ENCODE results near the gene ANKFN1.
"Not testable (repeated sequence)": the region's sequence is repeated elsewhere in the genome, so short reads cannot be mapped to it uniquely, and the experiment has no call there.

The ANKFN1 gene

DNA sequence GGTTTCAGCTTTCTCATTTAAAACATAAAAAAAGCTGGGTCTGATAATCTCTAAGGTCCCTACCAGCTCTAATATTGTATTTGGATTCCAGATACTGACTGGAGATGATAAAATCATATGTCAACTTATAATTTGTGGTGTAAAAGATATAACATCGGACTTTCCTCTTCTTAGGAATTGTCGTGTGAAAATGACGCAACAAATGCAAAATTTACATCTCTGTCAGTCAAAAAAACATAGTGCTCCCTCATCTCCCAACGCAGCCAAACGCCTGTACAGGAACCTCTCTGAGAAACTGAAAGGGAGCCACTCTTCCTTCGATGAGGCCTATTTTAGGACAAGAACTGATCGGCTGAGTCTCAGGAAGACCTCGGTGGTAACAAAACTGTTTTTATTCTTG, 197.3 kb downstream of the ANKFN1 start:
- DNase-seq, result no peak

DNA sequence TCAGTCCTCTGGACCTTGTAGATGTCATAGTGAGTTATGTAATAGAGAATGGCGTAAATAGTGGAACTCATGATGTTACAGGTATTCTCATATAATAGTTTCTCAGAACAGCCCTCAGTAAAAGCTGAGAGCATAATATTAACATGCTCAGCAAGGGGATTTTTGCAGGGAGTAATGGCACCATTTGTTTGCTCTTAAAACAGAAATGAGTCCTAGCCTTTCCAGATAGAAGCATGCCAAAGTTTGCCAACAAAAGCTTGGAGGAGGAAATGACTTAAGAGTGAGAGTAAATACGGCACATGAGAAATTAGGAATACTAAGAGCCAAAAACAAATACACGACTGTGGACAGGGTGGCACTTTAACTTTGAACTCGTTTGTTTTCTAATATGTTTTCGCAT, 198.4 kb downstream of the ANKFN1 start:
- DNase-seq, result no peak

DNA sequence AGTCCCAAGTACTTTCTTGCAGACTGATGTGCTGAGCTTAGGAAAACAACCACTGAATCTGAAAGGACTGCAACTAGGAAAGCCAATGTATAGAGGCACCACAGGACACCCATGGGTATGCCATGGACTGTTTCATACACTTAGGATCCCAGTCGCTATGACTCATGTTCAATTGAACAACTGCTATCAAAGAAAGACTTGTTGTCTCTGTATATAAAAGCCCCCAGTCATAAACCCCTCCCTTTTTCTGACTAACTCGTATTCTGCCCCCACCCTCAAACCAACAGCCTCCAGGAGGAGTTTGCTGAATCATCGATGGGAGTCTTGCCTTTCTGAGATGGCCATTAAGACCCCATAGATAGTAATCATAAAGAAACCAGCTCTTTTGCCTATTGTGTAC, 205.4 kb downstream of the ANKFN1 start:
- no peak for DNase-seq

DNA sequence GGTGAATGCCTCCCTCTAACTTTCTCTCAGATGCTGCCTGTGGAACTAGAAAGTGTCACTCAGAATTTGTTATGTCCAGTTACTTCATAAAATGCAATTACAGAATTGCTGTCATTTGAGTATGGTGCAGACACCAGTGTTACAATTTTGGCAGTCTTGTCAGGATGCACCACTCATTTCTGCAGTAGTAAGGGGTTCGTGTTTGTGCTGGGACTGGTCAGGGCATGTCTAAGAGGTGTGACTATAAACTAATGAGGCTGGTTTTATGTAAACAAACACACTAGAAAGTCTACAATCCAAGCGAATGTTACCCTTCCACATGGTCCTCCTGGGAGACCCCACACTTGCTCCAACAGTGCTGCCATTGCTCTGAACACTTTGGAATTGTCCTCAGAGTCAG, 206.2 kb downstream of the ANKFN1 start:
- no peak for DNase-seq

DNA sequence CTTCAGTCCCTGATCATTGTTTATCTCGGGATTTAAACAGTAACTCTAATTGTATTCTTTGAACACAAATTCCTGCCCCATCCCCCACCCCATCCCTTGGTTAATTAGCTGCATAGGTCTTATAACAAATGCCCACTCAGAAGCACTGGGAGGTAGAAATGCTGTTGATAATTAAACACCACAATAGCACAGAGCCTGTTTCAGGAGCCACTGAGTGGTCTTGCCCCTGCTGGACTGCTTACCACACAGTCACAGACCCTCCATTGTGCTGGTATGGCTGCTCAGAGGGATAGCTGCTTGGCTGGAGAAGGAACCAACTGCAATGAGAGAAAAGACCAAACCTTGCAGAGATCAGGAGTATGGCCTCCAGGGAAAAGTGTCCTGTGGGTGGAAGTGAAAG, 214.1 kb downstream of the ANKFN1 start:
- no peak for DNase-seq

DNA sequence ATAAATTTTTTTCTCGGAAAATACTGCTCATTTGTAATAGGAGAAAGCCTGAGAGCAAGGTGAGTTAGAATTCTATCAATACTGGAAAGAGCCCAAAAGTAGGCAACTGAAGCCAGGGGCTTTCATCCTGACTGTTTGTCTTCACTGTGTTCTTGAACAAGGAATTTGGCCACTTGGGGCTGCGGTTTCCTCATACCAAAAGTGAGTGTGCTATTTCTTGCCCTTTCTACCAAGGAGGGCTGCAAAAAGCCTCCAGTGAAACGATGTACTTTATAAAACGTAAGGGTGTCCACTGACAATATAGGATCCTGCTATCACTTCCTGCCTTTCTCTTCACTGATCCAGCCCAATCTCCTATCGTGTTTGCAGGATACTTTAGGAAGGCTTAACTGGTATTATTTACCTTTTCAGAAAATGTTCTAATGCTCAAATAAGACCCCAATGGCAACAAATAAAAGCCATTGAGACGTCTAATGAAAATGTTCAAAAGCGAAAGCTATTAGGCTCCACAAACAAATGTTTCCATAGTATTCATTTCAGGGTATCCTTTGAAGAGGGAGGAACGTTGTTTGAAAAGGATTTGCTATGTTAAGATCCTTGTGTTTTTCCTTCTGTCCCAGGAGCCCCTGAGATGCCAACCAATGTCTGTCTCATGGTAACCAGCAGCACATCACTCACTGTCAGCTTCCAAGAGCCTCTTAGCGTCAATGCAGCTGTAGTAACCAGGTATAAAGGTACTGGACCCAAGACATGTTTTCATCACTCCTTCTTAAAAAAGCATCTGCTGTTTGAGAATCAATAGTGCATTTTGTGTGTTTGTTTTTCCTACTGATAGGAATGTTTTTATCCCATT, 220.9 kb downstream of the ANKFN1 start:
- no peak for DNase-seq

DNA sequence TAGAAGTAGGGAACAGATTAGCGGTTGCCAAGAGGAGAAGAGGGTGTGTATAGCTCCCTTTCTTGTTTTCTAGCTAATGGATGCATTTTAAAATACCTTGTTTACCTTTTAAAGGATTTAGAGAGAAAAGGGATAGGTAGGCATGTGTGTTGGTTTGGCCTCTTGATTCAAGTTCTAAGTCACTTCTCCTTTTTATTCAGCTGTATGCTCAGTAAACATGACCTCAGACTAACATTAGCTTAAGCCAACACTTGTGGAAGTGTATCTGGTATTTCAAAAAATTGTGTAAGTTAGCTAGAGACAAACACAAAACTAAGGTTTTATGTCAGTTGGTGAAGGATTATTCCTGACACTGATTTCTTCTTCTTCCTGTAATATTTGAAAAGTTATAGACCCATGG, 236.1 kb downstream of the ANKFN1 start:
- DNase-seq, result no peak

DNA sequence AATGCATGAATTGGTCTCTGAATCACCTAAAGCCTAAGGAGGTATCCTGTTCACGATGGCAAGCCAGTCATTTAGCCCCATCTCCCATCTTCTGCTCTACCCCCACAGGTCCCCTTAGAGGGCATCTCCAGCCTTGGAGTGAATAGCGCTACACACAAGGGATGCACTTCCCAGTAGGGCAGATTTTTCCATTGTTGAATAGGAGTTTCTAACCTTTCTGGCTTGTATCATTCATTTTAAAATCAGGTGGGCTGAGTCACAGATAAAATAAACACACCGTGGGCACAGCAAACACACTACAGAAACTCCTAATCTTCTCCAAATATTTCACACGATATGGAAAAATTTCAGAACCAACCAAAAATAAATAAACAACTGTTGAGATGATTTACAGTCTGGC, 239.0 kb downstream of the ANKFN1 start:
- no peak for DNase-seq

DNA sequence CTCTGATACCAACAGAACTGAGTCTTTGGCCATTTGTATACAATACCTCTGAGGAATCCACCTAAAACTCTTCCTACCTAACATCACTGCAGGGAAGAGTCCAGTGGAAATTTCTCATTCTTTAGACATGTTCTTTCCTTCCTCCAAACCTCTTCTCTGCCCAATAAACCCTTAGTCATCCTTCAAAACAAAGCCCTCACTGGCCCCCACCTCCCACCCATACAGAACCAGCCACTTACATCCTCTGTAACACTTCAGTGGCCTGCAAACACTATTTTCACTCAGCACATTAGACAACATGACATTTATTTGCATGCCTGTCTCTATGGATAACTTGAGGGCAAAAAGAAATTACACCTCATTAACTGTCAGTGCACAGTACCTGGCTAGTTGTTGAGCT, 239.9 kb downstream of the ANKFN1 start:
- no peak for DNase-seq

DNA sequence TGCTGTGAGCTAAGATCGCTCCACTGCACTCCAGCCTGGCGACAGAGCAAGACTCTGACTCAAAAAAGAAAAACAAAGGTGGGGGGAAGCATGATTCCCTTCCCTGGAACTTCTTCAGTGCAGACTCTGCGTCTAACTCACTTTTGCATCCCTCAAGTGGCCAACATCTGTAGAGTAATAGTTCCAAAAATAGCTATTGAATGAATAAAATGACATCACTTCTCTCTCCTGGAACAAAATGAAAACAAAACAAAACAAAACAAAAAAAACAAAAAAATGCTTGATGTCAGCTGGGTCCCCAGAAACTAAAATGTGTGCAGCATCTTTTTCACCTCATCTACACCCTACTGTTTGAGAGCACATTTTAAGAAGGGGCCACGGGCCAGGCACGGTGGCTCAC, 242.5 kb downstream of the ANKFN1 start:
- no peak for DNase-seq

DNA sequence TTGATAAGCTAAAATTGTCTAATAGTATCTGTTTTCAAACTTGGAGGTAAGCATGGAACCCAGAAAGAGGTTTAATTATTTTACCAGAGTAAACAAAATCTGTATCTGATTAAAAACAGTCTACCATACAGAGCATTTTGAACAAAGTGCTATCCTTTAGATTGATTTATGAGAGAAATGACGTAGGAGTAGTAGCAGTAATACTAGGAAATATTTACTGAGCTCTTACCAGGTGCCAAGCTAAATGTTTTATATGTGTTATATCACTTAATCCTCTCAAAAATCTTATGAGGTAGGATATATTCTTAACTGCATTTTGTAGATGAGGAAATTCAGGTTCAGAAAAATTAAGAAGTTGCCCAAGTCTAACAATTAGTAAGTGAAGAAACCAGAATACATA, 253.8 kb downstream of the ANKFN1 start:
- DNase-seq, result no peak

DNA sequence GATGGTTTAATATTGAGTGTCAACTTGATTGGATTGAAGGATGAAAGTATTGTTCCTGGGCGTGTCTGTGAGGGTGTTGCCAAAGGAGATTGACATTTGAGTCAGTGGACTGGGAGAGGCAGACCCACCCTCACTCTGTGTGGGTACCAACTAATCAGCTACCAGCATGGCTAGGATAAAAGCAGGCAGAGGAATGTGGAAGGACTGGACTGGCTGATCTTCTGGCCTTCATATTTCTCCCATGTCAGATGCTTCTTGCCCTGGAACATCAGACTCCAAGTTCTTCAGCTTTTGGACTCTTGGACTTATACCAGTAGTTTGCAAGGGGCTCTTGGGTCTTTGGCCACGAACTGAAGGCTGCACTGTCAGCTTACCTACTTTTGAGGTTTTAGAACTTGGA, 259.1 kb downstream of the ANKFN1 start:
- DNase-seq, result not testable (repeated sequence)

DNA sequence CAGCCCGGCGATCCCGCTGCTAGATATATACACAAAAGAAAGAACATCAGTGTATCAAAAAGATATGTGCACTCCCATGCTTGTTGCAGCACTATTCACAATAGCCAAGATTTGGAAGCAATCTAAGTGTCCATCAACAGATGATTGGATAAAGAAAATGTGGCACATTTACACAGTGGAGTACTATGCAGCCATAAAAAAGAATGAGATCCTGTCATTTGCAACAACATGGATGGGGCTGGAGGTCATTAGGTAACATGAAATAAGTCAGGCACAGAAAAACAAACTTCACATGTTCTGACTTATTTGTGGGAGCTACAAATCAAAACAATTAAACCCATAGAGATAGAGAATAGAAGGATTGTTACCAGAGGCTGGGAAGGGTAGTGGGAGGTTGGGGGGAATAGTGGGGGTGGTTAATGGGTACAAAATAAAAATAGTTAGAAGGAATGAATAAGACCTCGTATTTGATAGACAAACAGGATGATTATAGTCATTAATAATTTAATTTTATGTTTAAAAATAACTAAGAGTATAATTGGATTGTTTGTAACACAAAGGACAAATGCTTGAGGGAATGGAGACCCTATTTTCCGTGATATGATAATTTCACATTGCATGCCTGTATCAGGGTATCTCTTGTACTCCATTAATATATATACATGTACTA, 263.5 kb downstream of the ANKFN1 start:
- DNase-seq, result no peak

DNA sequence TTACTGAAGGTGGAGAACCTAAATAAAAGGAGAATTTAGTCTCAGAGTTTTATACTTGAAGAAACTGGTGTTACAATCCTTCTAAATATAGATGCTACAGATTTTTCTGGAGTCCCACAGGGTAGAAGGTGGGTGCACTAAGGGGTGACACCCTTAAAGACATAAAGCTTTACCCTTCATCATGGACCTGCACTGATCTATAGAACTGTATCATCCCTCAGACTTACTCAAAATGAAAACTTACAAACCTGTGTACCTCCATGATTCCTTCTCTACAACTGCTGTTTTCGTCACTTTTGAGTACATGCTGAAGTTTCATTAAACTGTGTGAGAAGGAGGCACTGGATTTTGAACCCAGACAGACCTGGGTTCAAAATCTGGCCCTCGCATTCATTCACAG, 270.7 kb downstream of the ANKFN1 start:
- no peak for DNase-seq

DNA sequence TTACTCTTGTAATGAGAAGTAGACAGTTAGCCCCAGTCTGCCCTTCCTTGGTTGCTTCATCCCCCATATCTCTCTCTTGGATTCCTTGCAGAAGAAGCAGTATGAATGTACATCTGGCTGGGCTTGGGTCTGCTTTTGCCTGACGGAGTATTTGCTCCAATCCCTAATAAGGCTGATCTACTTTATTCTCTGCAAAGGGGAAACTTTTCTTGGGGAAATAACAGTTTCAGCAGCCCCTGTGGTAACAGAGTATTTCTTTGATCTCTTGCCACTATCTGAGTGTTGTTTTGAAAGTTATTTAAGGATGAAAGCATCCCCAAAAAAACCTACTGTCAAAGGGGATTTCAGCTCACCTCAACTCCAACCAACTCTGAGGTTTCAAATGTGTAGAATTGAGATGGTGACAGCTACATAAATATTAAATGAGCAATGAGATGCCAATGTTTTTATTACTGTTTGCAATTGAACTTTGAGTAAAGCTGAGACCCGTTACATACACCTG, 271.3 kb downstream of the ANKFN1 start:
- no peak for DNase-seq

DNA sequence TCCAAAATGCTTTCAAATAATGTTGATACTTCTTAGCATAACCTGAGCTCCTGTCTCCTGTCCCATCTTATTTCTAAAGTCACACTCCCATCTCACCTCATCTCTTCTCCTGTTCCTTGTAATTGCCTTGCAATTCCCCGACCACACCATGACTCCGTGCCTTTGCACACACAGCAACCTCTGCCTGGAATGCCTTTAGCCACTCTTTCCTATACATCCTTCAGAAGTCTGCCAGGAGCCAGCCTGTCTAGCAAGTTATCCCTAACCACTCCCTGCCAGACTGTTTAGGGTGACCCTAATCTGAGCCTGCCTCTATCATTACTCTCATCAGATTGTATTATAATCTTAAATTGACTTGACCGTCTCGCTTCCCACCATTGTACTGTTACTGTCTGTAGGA, 272.2 kb downstream of the ANKFN1 start:
- DNase-seq, result no peak

DNA sequence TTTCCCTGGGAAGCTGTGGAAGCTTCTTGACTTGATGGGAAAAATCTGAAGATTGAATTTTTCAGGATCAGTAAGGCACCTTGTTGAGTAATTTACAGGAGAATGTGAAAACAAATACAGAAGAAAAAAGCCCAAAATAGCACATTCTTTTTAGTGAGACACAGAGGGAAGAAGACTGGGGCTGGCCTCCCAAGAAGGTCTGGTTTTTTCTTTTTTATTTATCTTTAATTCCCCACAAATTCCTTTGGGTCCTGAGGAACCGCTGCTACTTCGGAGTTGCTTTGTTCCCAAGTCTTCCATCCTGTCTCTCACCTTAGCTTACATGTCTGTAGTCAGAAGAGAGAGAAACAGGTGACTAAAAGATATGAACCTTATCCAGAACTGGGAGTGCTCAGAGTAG, 273.6 kb downstream of the ANKFN1 start:
- no peak for DNase-seq

DNA sequence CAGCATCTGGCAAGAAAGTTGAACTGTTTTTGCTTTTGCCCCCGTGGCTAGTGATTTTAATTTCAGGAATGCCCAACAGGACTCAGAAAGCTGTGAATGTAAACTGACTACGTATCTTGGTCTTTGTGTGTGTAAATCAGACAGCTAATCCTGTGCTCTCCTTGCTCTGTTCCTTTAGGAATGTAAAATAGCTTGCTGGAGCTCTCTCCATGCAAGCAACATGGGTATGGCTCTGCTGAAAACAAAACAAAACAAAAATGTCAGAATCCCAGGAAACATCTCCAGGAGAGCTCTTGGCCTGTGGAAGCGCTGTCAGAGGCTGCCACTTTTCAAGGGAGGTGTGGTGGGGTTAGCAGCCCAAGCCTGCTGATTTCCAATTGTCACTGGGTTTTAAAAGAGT, 278.5 kb downstream of the ANKFN1 start:
- no peak for DNase-seq

DNA sequence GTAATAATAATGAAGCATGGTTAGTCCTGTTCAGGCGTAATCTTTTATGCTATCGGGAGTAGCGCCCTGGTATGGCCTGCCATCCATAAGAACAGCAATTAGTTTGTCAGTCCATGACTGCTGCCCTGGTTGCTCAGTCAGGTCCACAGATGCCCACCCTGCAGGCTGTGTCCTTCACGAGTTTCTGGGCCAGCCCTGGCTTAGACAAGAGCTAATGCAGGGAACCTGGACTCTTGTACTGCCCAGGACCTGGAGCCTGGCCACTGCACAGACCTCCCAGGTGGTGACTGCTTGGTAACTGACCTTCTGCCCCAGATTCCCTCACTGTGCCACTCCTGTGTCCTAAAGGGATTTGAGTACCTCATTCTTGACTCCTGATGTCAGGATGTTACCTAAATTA, 279.2 kb downstream of the ANKFN1 start:
- DNase-seq, result no peak

DNA sequence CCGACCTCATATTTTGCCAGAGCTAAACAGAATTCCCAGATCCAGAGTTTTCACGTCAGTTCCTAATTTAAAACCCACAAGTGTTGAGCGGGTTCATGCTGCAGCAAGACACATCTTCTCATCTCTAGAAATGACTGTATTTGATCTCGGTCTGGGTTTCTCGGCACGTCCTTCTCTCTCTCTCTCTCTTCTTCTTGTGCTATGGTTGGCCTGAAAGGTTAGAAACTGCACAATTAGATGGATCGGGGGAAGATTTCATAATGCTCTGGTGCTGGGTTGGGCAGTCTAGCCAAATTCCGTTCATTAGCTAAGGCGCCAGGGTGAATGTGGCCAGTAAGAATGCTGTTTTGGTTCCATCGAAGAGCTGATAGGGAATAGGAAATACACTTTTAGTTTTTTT, 281.3 kb downstream of the ANKFN1 start:
- no peak for DNase-seq

DNA sequence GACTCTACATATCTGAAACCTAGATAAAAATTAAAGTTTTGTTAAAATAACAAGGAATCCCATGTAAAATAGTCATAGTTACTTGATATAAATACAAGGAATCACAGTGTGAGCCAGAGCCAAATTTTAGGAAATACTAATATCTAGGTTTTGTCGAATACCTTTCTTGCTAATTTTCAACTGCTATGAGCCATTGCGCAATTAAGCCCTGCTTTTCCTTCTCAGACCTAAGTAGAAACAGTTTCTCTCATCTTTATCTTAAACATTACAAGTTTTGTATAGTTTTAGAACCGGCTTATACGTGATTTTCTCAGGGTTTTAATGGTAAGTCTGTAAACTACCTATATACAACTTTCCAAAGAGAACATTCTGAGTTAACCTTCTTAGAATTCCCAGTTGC, 282.9 kb downstream of the ANKFN1 start:
- no peak for DNase-seq

DNA sequence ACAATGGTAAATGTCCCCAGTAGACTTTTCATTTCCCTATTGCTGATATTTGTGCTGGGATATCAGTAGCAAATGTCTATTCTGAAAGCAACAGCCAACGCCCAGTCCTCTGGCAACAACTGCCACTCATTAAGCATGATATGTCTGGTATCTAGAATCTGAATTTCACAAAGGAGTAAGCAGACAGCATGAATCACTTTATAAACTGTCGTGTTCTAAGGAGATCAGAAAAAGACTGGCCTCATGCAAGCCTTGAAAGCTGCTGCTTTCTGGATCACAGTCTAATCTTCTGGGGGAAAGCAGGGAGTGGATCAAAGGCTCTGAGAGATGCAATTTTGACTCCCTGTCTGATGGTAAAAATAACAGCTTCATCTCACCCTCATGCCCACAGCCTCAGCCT, 287.1 kb downstream of the ANKFN1 start:
- DNase-seq, result no peak

DNA sequence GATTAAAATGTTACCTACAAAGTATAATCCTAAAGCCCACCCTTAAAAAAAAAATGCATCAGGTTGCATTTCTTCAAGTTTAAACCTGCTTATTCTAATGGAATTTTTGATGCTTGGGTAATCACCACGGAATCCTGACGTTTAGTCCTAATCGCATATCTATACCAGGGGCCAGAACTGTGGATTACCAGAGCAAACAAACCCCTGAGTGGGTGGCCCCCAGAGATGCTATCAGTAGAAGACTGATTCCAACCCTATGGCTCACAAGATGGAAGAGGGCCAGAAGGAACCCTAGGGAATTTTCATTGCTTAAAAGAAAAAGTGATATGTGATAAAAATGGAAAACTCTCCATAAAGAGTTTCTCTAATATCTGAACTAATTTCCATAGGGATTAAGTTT, 288.0 kb downstream of the ANKFN1 start:
- DNase-seq, result no peak

DNA sequence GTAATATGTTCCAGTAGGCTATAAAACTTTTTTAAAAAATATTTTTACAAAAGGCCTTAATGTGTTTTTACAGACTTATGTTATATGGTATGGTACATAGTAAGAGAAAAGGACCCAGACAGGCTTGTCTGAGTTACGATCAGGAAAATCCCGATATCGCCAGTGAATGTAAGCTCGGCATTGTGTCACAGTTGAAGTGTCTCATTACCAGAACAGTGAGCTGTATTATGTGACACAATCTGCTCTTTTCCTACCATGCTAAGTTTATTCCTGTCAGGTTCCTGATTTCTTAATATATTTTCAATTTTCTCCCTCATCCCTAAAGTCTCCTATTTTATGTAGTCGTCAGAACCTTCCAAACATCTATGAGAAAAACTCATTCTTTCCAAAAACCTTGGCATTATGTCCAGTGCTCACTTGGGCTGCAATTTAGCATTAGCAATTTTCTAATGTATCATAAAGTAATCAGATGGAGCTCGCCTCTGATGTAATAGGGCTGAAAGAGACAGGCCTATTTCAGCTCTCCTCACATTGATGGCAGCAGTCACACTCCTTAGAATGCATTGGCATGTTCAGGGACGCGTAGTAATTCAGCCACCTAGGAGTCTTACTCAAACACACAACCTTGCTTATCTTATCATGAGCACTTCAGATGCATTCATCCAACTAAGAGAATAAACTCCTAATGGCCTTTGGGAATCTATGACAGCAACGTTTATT, 292.6 kb downstream of the ANKFN1 start:
- DNase-seq, result no peak
